ENCODE measurements around the gene RPS26.

DNA sequence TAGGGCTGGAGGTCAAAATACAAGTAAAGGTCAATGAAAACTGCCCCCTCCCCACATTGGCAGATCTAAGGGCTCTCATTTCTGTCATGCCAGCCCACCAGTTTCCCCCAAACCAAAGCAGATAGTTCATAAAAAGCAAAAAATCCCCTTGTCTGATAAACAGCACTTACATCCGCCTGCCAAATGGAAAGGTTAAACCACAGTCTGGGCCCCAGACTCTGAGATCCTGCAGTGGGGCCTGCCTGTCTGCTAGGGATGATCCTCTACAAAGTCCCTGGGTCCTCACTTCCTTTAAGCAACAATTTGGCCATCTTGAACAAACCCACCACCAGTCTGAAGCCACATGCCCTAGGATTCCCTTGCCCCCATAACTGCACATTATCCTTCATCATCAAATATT is 9.7 kb upstream of the RPS26 start:
- TF ChIP-seq, protein P1, sequence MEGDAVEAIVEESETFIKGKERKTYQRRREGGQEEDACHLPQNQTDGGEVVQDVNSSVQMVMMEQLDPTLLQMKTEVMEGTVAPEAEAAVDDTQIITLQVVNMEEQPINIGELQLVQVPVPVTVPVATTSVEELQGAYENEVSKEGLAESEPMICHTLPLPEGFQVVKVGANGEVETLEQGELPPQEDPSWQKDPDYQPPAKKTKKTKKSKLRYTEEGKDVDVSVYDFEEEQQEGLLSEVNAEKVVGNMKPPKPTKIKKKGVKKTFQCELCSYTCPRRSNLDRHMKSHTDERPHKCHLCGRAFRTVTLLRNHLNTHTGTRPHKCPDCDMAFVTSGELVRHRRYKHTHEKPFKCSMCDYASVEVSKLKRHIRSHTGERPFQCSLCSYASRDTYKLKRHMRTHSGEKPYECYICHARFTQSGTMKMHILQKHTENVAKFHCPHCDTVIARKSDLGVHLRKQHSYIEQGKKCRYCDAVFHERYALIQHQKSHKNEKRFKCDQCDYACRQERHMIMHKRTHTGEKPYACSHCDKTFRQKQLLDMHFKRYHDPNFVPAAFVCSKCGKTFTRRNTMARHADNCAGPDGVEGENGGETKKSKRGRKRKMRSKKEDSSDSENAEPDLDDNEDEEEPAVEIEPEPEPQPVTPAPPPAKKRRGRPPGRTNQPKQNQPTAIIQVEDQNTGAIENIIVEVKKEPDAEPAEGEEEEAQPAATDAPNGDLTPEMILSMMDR (IDR thresholded peaks at IDR 0.05) = no peak
- TF ChIP-seq, protein P2, sequence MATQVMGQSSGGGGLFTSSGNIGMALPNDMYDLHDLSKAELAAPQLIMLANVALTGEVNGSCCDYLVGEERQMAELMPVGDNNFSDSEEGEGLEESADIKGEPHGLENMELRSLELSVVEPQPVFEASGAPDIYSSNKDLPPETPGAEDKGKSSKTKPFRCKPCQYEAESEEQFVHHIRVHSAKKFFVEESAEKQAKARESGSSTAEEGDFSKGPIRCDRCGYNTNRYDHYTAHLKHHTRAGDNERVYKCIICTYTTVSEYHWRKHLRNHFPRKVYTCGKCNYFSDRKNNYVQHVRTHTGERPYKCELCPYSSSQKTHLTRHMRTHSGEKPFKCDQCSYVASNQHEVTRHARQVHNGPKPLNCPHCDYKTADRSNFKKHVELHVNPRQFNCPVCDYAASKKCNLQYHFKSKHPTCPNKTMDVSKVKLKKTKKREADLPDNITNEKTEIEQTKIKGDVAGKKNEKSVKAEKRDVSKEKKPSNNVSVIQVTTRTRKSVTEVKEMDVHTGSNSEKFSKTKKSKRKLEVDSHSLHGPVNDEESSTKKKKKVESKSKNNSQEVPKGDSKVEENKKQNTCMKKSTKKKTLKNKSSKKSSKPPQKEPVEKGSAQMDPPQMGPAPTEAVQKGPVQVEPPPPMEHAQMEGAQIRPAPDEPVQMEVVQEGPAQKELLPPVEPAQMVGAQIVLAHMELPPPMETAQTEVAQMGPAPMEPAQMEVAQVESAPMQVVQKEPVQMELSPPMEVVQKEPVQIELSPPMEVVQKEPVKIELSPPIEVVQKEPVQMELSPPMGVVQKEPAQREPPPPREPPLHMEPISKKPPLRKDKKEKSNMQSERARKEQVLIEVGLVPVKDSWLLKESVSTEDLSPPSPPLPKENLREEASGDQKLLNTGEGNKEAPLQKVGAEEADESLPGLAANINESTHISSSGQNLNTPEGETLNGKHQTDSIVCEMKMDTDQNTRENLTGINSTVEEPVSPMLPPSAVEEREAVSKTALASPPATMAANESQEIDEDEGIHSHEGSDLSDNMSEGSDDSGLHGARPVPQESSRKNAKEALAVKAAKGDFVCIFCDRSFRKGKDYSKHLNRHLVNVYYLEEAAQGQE (IDR thresholded peaks at IDR 0.05) = no peak
- TF ChIP-seq RFX5 (IDR thresholded peaks at IDR 0.05) (no peak), SMC3 (IDR thresholded peaks at IDR 0.05) (no peak)
